Umbilical cord (tissue), 2 donors: ENCODE results near the gene ZFYVE21. TPM values are rescaled to one million over a fixed set of nuclear protein-coding genes. Genes with fewer than 3 reads are reported as not detected.
A peak's percentile ranks its signal among the peaks of the same experiment; 100 is the strongest.

Source experiments
- DNase-seq: peaks from one replicate; pipeline ENCODE4 v3.0.0-alpha.2; 2015; ENCODE audit warnings: low spot score
- total RNA-seq: library from RNA; depleted of rRNA; stranded (reverse); fragments of >200 nt; gene quantifications from one replicate; pipeline ENCODE4 v1.2.3, GENCODE V29; 2014; ENCODE audit warnings: low replicate concordance; ENCODE audit not compliant: insufficient read depth

ZFYVE21 gene
- total RNA-seq, 1 donor from 2014 or later, result 55.6 TPM

GRCh38 chr14:103705504-103706284 lies 9.9 kb upstream of the ZFYVE21 start:
- no peak for DNase-seq

GRCh38 chr14:103706551-103707328 lies 8.9 kb upstream of the ZFYVE21 start:
- DNase-seq, result no peak

- no peak for DNase-seq
These were observed 8.0 kb upstream of the ZFYVE21 start for GRCh38 chr14:103707329-103708263.

- no peak for DNase-seq
These were observed 6.8 kb upstream of the ZFYVE21 start for GRCh38 chr14:103708750-103709187.

GRCh38 chr14:103709814-103710213 lies 5.8 kb upstream of the ZFYVE21 start:
- DNase-seq, result no peak

GRCh38 chr14:103710771-103711377 lies 4.7 kb upstream of the ZFYVE21 start:
- DNase-seq, result no peak

GRCh38 chr14:103711516-103712431 lies 3.8 kb upstream of the ZFYVE21 start:
- no peak for DNase-seq

- DNase-seq, result no peak
These were observed 2.9 kb upstream of the ZFYVE21 start for GRCh38 chr14:103712633-103713247.

GRCh38 chr14:103713304-103714062 lies 2.1 kb upstream of the ZFYVE21 start:
- DNase-seq, result no peak

- DNase-seq, result no peak
These were observed 1.4 kb upstream of the ZFYVE21 start for GRCh38 chr14:103714063-103714724.

GRCh38 chr14:103716091-103716801 lies 636 bp downstream of the ZFYVE21 start:
- DNase-seq, result no peak

- no peak for DNase-seq
These were observed 1.3 kb downstream of the ZFYVE21 start for GRCh38 chr14:103716899-103717411.

GRCh38 chr14:103718572-103718971 lies 3.0 kb downstream of the ZFYVE21 start:
- DNase-seq, result peak; percentile 90

GRCh38 chr14:103719751-103720150 lies 4.1 kb downstream of the ZFYVE21 start:
- DNase-seq, result no peak

- no peak for DNase-seq
These were observed 5.9 kb downstream of the ZFYVE21 start for GRCh38 chr14:103721334-103722120.

GRCh38 chr14:103723748-103724081 lies 8.1 kb downstream of the ZFYVE21 start:
- no peak for DNase-seq

- DNase-seq, result peak; percentile 69
These were observed 8.5 kb downstream of the ZFYVE21 start for GRCh38 chr14:103724116-103724515.
